ENCODE results near the gene BNIP3. TPM values are rescaled to one million over a fixed set of nuclear protein-coding genes. Genes with fewer than 3 reads are reported as not detected.
"Not testable (repeated sequence)": the region's sequence is repeated elsewhere in the genome, so short reads cannot be mapped to it uniquely, and the experiment has no call there.

The BNIP3 gene
- total RNA-seq, 1 donor from 2014 or later: 48.9 TPM

DNA sequence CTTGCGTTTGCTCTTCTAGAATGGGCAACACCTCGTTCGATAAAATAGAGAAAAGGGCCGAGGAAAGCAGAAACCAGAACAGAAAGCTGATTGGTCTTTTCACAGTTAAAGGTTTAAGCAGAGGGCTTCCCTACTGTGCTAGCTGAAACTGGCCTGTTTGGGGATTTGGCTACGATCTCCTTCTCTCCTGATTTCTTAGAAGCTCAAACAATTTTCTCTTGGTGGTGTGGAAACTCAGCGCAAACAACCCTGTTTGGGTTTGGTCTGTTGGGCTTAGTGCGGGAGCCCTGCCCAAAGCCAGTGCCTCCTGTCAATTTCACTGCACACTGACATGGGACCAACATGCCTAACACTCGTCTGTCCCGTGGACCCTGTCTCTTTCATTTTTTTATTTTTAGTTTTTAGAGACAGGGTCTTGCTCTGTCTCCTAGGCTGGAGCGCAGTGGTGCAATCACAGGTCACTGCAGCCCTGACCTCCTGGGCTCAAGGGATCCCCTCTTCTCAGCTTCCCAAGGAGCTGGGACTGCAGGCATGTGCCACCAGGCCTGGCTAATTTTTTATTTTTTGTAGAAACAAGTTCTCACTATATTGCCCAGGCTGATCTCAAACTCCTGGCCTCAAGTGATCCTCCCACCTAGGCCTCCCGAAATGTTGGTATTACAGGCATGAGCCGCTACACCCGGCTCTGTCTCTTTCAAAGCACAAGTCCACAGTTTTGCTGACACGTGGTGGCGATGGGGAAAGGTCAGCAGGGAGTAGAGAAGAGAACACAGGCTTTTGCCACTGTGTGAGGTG lies 16.5 kb upstream of the BNIP3 start:
- H3K4me1 Mint-ChIP-seq (ENCODE audit: low read depth): no peaks in the 10 kb centered on the region
- no peaks in the 10 kb centered on the region for H3K9me3 Mint-ChIP-seq
- intact Hi-C loops (cut with micrococcal nuclease): no loop called here
- no peak overlapping the region for H3K4me3 Mint-ChIP-seq
- H3K27me3 Mint-ChIP-seq (ENCODE audit: insufficient read depth): peaks cover 13% of the 10 kb centered on the region
- H3K36me3 Mint-ChIP-seq (ENCODE audit: low read depth): no peaks in the 10 kb centered on the region
- no peak overlapping the region for H3K27ac Mint-ChIP-seq
- DNase-seq (ENCODE audit: low spot score): no peak

- H3K27ac Mint-ChIP-seq: no peak overlapping the region
- H3K4me3 Mint-ChIP-seq: no peak overlapping the region
- intact Hi-C loops (cut with micrococcal nuclease): no loop called here
- H3K27me3 Mint-ChIP-seq (ENCODE audit: insufficient read depth): peaks cover 13% of the 10 kb centered on the region
- no peaks in the 10 kb centered on the region for H3K4me1 Mint-ChIP-seq (ENCODE audit: low read depth)
- H3K9me3 Mint-ChIP-seq: no peaks in the 10 kb centered on the region
- no peaks in the 10 kb centered on the region for H3K36me3 Mint-ChIP-seq (ENCODE audit: low read depth)
- DNase-seq (ENCODE audit: low spot score): no peak
These were observed 15.8 kb upstream of the BNIP3 start for GRCh38 chr10:131997366-131998049.

GRCh38 chr10:131996466-131997365 lies 15.0 kb upstream of the BNIP3 start:
- Mint-ChIP-seq H3K9me3 (no peaks in the 10 kb centered on the region), H3K27me3 (ENCODE audit: insufficient read depth) (peaks cover 7% of the 10 kb centered on the region), H3K36me3 (ENCODE audit: low read depth) (no peaks in the 10 kb centered on the region), H3K4me1 (ENCODE audit: low read depth) (no peaks in the 10 kb centered on the region), H3K4me3 (no peak overlapping the region), H3K27ac (no peak overlapping the region)
- no peak for DNase-seq (ENCODE audit: low spot score)
- intact Hi-C loops (cut with micrococcal nuclease): no loop called here

- intact Hi-C loops (cut with micrococcal nuclease): no loop called here
- H3K36me3 Mint-ChIP-seq (ENCODE audit: low read depth): no peaks in the 10 kb centered on the region
- no peak overlapping the region for H3K4me3 Mint-ChIP-seq
- H3K4me1 Mint-ChIP-seq (ENCODE audit: low read depth): no peaks in the 10 kb centered on the region
- no peaks in the 10 kb centered on the region for H3K9me3 Mint-ChIP-seq
- H3K27ac Mint-ChIP-seq: no peak overlapping the region
- peaks cover 3% of the 10 kb centered on the region for H3K27me3 Mint-ChIP-seq (ENCODE audit: insufficient read depth)
- DNase-seq (ENCODE audit: low spot score): no peak
These were observed 12.7 kb upstream of the BNIP3 start for GRCh38 chr10:131994435-131994834.

GRCh38 chr10:131993275-131993674 lies 11.6 kb upstream of the BNIP3 start:
- intact Hi-C loops (cut with micrococcal nuclease): no loop called here
- Mint-ChIP-seq H3K27me3 (ENCODE audit: insufficient read depth) (peaks cover 4% of the 10 kb centered on the region), H3K27ac (no peak overlapping the region), H3K36me3 (ENCODE audit: low read depth) (no peaks in the 10 kb centered on the region), H3K4me1 (ENCODE audit: low read depth) (no peaks in the 10 kb centered on the region), H3K4me3 (no peak overlapping the region), H3K9me3 (no peaks in the 10 kb centered on the region)
- no peak for DNase-seq (ENCODE audit: low spot score)

- Mint-ChIP-seq H3K4me3 (no peak overlapping the region), H3K27me3 (ENCODE audit: insufficient read depth) (peaks cover 6% of the 10 kb centered on the region), H3K27ac (no peak overlapping the region), H3K4me1 (ENCODE audit: low read depth) (no peaks in the 10 kb centered on the region), H3K36me3 (ENCODE audit: low read depth) (no peaks in the 10 kb centered on the region), H3K9me3 (no peaks in the 10 kb centered on the region)
- intact Hi-C loops (cut with micrococcal nuclease): no loop called here
- DNase-seq (ENCODE audit: low spot score): no peak
These were observed 10.0 kb upstream of the BNIP3 start for GRCh38 chr10:131991726-131992125.

DNA sequence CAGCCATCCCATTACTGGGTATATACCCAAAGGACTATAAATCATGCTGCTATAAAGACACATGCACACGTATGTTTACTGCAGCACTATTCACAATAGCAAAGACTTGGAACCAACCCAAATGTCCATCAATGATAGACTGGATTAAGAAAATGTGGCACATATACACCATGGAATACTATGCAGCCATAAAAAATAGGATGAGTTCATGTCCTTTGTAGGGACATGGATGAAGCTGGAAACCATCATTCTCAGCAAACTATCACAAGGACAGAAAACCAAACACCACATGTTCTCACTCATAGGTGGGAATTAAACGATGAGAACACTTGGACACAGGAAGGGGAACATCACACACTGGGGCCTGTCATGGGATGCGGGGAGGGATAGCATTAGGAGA lies 6.1 kb upstream of the BNIP3 start:
- H3K36me3 Mint-ChIP-seq (ENCODE audit: low read depth); DNase-seq (ENCODE audit: low spot score); H3K4me3 Mint-ChIP-seq; H3K27ac Mint-ChIP-seq; H3K9me3 Mint-ChIP-seq; H3K4me1 Mint-ChIP-seq (ENCODE audit: low read depth): not testable (repeated sequence)
- peaks cover 30% of the 10 kb centered on the region for H3K27me3 Mint-ChIP-seq (ENCODE audit: insufficient read depth)
- intact Hi-C loops (cut with micrococcal nuclease): loop anchor here (10.0 kb wide), 1 partner anchor 317 kb away; the partner anchor contains the start of gene STK32C

DNA sequence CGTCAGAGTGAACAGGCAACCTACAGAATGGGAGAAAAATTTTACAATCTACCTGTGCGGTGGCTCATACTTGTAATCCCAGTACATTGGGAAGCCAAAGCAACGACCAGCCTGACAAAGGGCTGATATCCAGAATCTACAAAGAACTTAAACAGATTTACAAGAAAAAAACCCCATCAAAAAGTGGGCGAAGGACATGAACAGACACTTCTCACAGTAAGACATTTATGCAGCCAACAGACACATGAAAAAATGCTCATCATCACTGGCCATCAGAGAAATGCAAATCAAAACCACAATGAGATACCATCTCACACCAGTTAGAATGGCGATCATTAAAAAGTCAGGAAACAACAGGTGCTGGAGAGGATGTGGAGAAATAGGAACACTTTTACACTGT lies 5.6 kb upstream of the BNIP3 start:
- H3K9me3 Mint-ChIP-seq; H3K27ac Mint-ChIP-seq; H3K4me3 Mint-ChIP-seq; DNase-seq (ENCODE audit: low spot score); H3K36me3 Mint-ChIP-seq (ENCODE audit: low read depth); H3K4me1 Mint-ChIP-seq (ENCODE audit: low read depth): not testable (repeated sequence)
- peaks cover 31% of the 10 kb centered on the region for H3K27me3 Mint-ChIP-seq (ENCODE audit: insufficient read depth)
- intact Hi-C loops (cut with micrococcal nuclease): loop anchor here (10.0 kb wide), 1 partner anchor 318 kb away; the partner anchor contains the start of gene STK32C

- intact Hi-C loops (cut with micrococcal nuclease): loop anchor here (10.0 kb wide), 1 partner anchor 318 kb away; the partner anchor contains the start of gene STK32C
- not testable (repeated sequence) for DNase-seq (ENCODE audit: low spot score)
These were observed 5.1 kb upstream of the BNIP3 start for GRCh38 chr10:131986851-131987250.

DNA sequence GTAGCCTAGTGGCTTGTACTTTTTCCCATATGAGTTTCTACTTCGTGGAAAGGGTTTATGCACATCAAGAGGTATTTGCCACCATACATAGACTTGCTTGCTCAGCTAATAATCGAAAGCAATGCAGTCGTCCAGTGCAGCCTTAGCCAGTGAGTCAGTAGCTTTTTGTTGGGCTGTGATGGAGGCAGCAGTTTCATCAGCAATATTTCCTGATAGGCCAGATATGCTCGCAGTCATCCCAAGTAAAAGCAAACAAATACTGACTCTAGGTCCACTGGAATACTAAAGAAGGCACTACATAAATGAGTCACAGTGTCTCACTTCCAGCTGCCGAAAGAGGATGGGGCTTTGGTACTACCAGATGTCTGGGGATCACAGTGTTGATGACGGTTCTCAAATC lies 2.1 kb upstream of the BNIP3 start:
- Mint-ChIP-seq H3K4me1 (ENCODE audit: low read depth) (peaks cover 14% of the 10 kb centered on the region), H3K27ac (no peak overlapping the region), H3K27me3 (ENCODE audit: insufficient read depth) (peaks cover 29% of the 10 kb centered on the region), H3K36me3 (ENCODE audit: low read depth) (peaks cover 2% of the 10 kb centered on the region), H3K9me3 (no peaks in the 10 kb centered on the region), H3K4me3 (peak overlapping the region; percentile 70)
- DNase-seq (ENCODE audit: low spot score): no peak
- intact Hi-C loops (cut with micrococcal nuclease): loop anchor here (2.0 to 10.0 kb wide), 3 partner anchors 55 to 464 kb away; partner anchors contain the start of gene STK32C

More at GRCh38 chr10:131986851-131987250, 5.1 kb upstream of the BNIP3 start:
- H3K36me3 Mint-ChIP-seq (ENCODE audit: low read depth); H3K4me3 Mint-ChIP-seq; H3K9me3 Mint-ChIP-seq; H3K4me1 Mint-ChIP-seq (ENCODE audit: low read depth); H3K27ac Mint-ChIP-seq: not testable (repeated sequence)
- peaks cover 31% of the 10 kb centered on the region for H3K27me3 Mint-ChIP-seq (ENCODE audit: insufficient read depth)

GRCh38 chr10:131982796-131983195 lies 1.1 kb upstream of the BNIP3 start:
- Mint-ChIP-seq H3K27ac (peak overlapping the region; percentile 23), H3K4me1 (ENCODE audit: low read depth) (peaks cover 24% of the 10 kb centered on the region), H3K27me3 (ENCODE audit: insufficient read depth) (peaks cover 29% of the 10 kb centered on the region), H3K9me3 (no peaks in the 10 kb centered on the region), H3K36me3 (ENCODE audit: low read depth) (peaks cover 2% of the 10 kb centered on the region), H3K4me3 (peak overlapping the region; percentile 70)
- intact Hi-C loops (cut with micrococcal nuclease): loop anchor here (1.0 to 10.0 kb wide), 4 partner anchors 54 to 465 kb away; partner anchors contain the start of gene STK32C
- no peak for DNase-seq (ENCODE audit: low spot score)

- intact Hi-C loops (cut with micrococcal nuclease): loop anchor here (1.0 to 10.0 kb wide), 4 partner anchors 53 to 465 kb away; partner anchors contain the start of gene STK32C
- peak overlapping the region; percentile 72 for H3K4me3 Mint-ChIP-seq
- H3K27ac Mint-ChIP-seq: no peak overlapping the region
- peaks cover 29% of the 10 kb centered on the region for H3K4me1 Mint-ChIP-seq (ENCODE audit: low read depth)
- no peak for DNase-seq (ENCODE audit: low spot score)
- peaks cover 29% of the 10 kb centered on the region for H3K27me3 Mint-ChIP-seq (ENCODE audit: insufficient read depth)
- H3K9me3 Mint-ChIP-seq: no peaks in the 10 kb centered on the region
- peaks cover 2% of the 10 kb centered on the region for H3K36me3 Mint-ChIP-seq (ENCODE audit: low read depth)
These were observed 548 bp upstream of the BNIP3 start for GRCh38 chr10:131982185-131982756.

Data from activated T-helper 1 cell treated with anti-CD3 and anti-CD28 coated beads, Interleukin-12 subunit alpha, Interleukin-12 subunit beta, Interleukin-2, Interleukin-4 antibody, amounts not matched to agents 30 ng/mL and 10 ng/mL and 1 ng/mL, durations not matched to agents 14 hours and 24 hours and 36 hours (primary cell).